ENCODE measurements around the gene KIRREL1.

The KIRREL1 gene

GRCh38 chr1:158131217-158131616 lies 137.8 kb downstream of the KIRREL1 start:
- TF ChIP-seq CTCF (IDR thresholded peaks at IDR 0.05) = no peak
- H3K4me1 ChIP-seq = no peaks in the 10 kb centered on the region
- no peaks in the 10 kb centered on the region for H3K9me3 ChIP-seq (ENCODE audit: control insufficient read depth, low read length)
- H3K4me3 ChIP-seq (ENCODE audit: low read depth, low read length) = no peak overlapping the region
- no peak overlapping the region for H3K4me2 ChIP-seq (ENCODE audit: low read length)
- no peaks in the 10 kb centered on the region for H3K79me2 ChIP-seq
- no peak overlapping the region for H2AFZ ChIP-seq
- no peak overlapping the region for H3K9ac ChIP-seq
- no peaks in the 10 kb centered on the region for H3K36me3 ChIP-seq (ENCODE audit: control insufficient read depth, insufficient read depth, low read length)
- no peak overlapping the region for H3K27ac ChIP-seq
- H3K27me3 ChIP-seq (ENCODE audit: control insufficient read depth, insufficient read depth, low read length) = no peaks in the 10 kb centered on the region

- Histone ChIP-seq H3K9ac (no peak overlapping the region), H3K27ac (no peak overlapping the region), H2AFZ (no peak overlapping the region), H3K4me2 (ENCODE audit: low read length) (no peak overlapping the region), H3K9me3 (ENCODE audit: control insufficient read depth, low read length) (no peaks in the 10 kb centered on the region), H3K4me1 (no peaks in the 10 kb centered on the region), H3K79me2 (no peaks in the 10 kb centered on the region), H3K27me3 (ENCODE audit: control insufficient read depth, insufficient read depth, low read length) (no peaks in the 10 kb centered on the region), H3K4me3 (ENCODE audit: low read depth, low read length) (no peak overlapping the region), H3K36me3 (ENCODE audit: control insufficient read depth, insufficient read depth, low read length) (no peaks in the 10 kb centered on the region)
- TF ChIP-seq CTCF (IDR thresholded peaks at IDR 0.05) = no peak
These were observed 147.3 kb downstream of the KIRREL1 start for GRCh38 chr1:158140764-158141192.

DNA sequence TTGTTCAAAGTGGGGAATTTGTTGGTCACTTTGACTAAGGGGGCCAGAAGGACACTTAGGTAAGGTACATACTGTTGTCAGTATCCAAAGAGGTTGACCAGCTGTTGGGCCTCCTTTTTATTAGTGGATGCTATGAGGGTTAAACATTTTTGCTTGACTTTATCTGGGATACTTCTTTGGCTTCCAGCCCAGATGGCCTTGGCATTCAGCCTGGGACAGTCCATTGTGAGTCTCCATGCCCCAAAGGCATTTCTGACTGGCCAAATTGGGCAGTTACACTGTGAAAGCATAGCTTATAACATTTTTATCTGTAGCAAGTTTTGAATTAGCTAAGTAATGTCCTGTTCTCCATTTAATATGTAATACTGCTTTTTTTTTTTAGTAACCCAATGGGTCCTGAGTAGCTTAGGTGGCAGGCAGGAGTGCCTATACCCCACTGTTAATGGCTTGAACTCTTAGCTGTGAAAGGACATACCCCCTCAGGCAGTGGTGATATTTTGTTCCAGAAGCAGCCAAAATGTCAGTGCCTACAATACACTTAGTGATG lies 151.8 kb downstream of the KIRREL1 start:
- Histone ChIP-seq H3K4me3 (ENCODE audit: low read depth, low read length) (no peak overlapping the region), H3K79me2 (no peaks in the 10 kb centered on the region), H3K9me3 (ENCODE audit: control insufficient read depth, low read length) (no peaks in the 10 kb centered on the region), H3K4me2 (ENCODE audit: low read length) (no peak overlapping the region), H3K36me3 (ENCODE audit: control insufficient read depth, insufficient read depth, low read length) (no peaks in the 10 kb centered on the region), H3K4me1 (no peaks in the 10 kb centered on the region), H3K27ac (no peak overlapping the region), H3K9ac (no peak overlapping the region), H3K27me3 (ENCODE audit: control insufficient read depth, insufficient read depth, low read length) (no peaks in the 10 kb centered on the region), H2AFZ (no peak overlapping the region)
- no peak for TF ChIP-seq CTCF (IDR thresholded peaks at IDR 0.05)

- H3K36me3 ChIP-seq (ENCODE audit: control insufficient read depth, insufficient read depth, low read length) = no peaks in the 10 kb centered on the region
- peak overlapping the region; percentile 49 for H3K27ac ChIP-seq
- TF ChIP-seq CTCF (IDR thresholded peaks at IDR 0.05) = no peak
- H3K4me3 ChIP-seq (ENCODE audit: low read depth, low read length) = no peak overlapping the region
- no peaks in the 10 kb centered on the region for H3K27me3 ChIP-seq (ENCODE audit: control insufficient read depth, insufficient read depth, low read length)
- H3K9me3 ChIP-seq (ENCODE audit: control insufficient read depth, low read length) = no peaks in the 10 kb centered on the region
- H3K4me1 ChIP-seq = no peaks in the 10 kb centered on the region
- no peak overlapping the region for H3K4me2 ChIP-seq (ENCODE audit: low read length)
- H3K9ac ChIP-seq = no peak overlapping the region
- H3K79me2 ChIP-seq = no peaks in the 10 kb centered on the region
- H2AFZ ChIP-seq = no peak overlapping the region
These were observed 152.7 kb downstream of the KIRREL1 start for GRCh38 chr1:158146165-158146564.

DNA sequence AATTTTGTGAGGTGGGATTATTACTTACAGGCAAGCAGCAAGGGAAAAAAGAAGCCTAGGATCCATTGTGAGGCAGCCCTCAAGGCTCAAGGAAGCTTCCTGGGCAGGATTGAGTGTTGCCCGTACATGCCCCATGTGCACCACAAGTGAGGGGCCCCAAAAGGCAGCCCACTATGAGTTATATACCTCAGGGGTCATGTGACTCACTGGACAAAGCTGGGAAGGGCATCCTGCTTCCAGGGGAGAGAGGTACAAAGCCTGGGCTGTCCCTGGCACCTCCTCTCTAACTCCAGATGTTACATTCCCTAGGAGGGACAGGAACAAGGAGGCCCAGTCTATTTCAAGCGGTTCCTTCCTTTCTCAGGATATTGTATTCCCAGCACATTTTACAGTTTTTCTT lies 153.3 kb downstream of the KIRREL1 start:
- Histone ChIP-seq H3K79me2 (no peaks in the 10 kb centered on the region), H3K4me3 (ENCODE audit: low read depth, low read length) (no peak overlapping the region), H3K27me3 (ENCODE audit: control insufficient read depth, insufficient read depth, low read length) (no peaks in the 10 kb centered on the region), H3K36me3 (ENCODE audit: control insufficient read depth, insufficient read depth, low read length) (no peaks in the 10 kb centered on the region), H3K9ac (no peak overlapping the region), H3K27ac (peak overlapping the region; percentile 77), H3K4me1 (no peaks in the 10 kb centered on the region), H3K4me2 (ENCODE audit: low read length) (no peak overlapping the region), H2AFZ (no peak overlapping the region), H3K9me3 (ENCODE audit: control insufficient read depth, low read length) (no peaks in the 10 kb centered on the region)
- no peak for TF ChIP-seq CTCF (IDR thresholded peaks at IDR 0.05)

All from parathyroid adenoma (tissue), 2 donors.